ENCODE measurements around the gene TMX2.

- TF ChIP-seq CTCF (optimal IDR thresholded peaks at IDR 0.05 in 1 of 3, IDR thresholded peaks at IDR 0.05 in 1 of 3, conservative IDR thresholded peaks at IDR 0.05 in 1 of 3; ENCODE audit: extremely low read depth in 1 of 3, insufficient read depth in 2 of 3, low read length in 3 of 3) (no peak), EZH2 (IDR thresholded peaks at IDR 0.05; ENCODE audit: low read length) (no peak)
Observed at GRCh38 chr11:57727185-57727584, 14.8 kb downstream of the TMX2 start.

Data from keratinocyte (primary cell).